ENCODE results near the gene GARS1. TPM values are rescaled to one million over a fixed set of nuclear protein-coding genes. Genes with fewer than 3 reads are reported as not detected.

Gene GARS1
- polyA plus RNA-seq, 3 donors: 46.0 to 68.4 (median 48.6) TPM

GRCh38 chr7:30682212-30683083, 87.8 kb downstream of the GARS1 start, which contains the start of gene CRHR2:
TSS of gene CRHR2 (minus strand) at chr7:30682456. CDS start at chr7:30682280, 176 bp downstream.
- H3K4me2 ChIP-seq (replicated peaks; ENCODE audit: extremely low read depth, low read length, poor library complexity, severe bottlenecking): peak within 1 kb of the TSS; percentile 64
- H3K79me2 ChIP-seq (ENCODE audit: insufficient read depth, low read length): no peaks in the 10 kb centered on the region
- H3K36me3 Mint-ChIP-seq: peaks cover 3% of the 10 kb centered on the region in 2 donors
- DNase-seq: no peak
- no peak for TF ChIP-seq CTCF (IDR thresholded peaks at IDR 0.05)
- peaks cover 34 to 68% of the 10 kb centered on the region in 2 donors for H3K27me3 ChIP-seq (ENCODE audit: control insufficient read depth in 2 of 2, insufficient read depth in 2 of 2, low read length in 2 of 2)
- intact Hi-C loops (cut with micrococcal nuclease): no loop called here
- H3K9me3 Mint-ChIP-seq: peaks cover 0 to 10% (median 1%) of the 10 kb centered on the region in 7 donors
- H3K27me3 Mint-ChIP-seq (ENCODE audit: low read depth in 3 of 3): peaks cover 55 to 68% (median 63%) of the 10 kb centered on the region in 3 donors
- peaks cover 10 to 15% of the 10 kb centered on the region in 2 donors for H3K4me1 ChIP-seq (ENCODE audit: control insufficient read depth in 1 of 2, insufficient read depth in 2 of 2, low read length in 2 of 2)
- peak within 1 kb of the TSS in 1 of 3 experiments; percentile 59 for H3K4me3 ChIP-seq (replicated peaks in 1 of 3; ENCODE audit: low read depth in 2 of 3, low read length in 3 of 3)
- H2AFZ ChIP-seq (ENCODE audit: insufficient read depth, low read depth, low read length, poor library complexity, severe bottlenecking): peak within 1 kb of the TSS; percentile 53
- peak within 1 kb of the TSS; percentile 68 to 90 for H3K4me3 Mint-ChIP-seq
- 3% methylated on average over 66 of the region's 67 CpGs for WGBS (ENCODE audit: insufficient coverage)
- H3K27ac Mint-ChIP-seq: no peak within 1 kb of the TSS
- no peaks in the 10 kb centered on the region for H4K20me1 ChIP-seq (ENCODE audit: insufficient read depth, low read length)
- H3K9ac ChIP-seq (ENCODE audit: insufficient read depth, low read length, poor library complexity, severe bottlenecking): peak within 1 kb of the TSS; percentile 15
- H3K27ac ChIP-seq (ENCODE audit: low read depth in 1 of 2, low read length in 2 of 2): no peak within 1 kb of the TSS
- H3K4me1 Mint-ChIP-seq: peaks cover 12% of the 10 kb centered on the region
- no peaks in the 10 kb centered on the region for H3K36me3 ChIP-seq (replicated peaks in 1 of 2; ENCODE audit: control insufficient read depth in 1 of 2, insufficient read depth in 2 of 2, low read length in 2 of 2)
- H3K9me3 ChIP-seq (replicated peaks in 1 of 2; ENCODE audit: control insufficient read depth in 1 of 2, insufficient read depth in 1 of 2, low read length in 2 of 2): peaks cover 0 to 17% of the 10 kb centered on the region in 2 donors

- H3K36me3 Mint-ChIP-seq: peaks cover 3% of the 10 kb centered on the region in 2 donors
- no peaks in the 10 kb centered on the region for H4K20me1 ChIP-seq (ENCODE audit: insufficient read depth, low read length)
- H3K27ac ChIP-seq (ENCODE audit: low read depth in 1 of 2, low read length in 2 of 2): no peak overlapping the region
- no peaks in the 10 kb centered on the region for H3K36me3 ChIP-seq (replicated peaks in 1 of 2; ENCODE audit: control insufficient read depth in 1 of 2, insufficient read depth in 2 of 2, low read length in 2 of 2)
- TF ChIP-seq CTCF (IDR thresholded peaks at IDR 0.05): no peak
- peak overlapping the region in 1 of 2 donors; percentile 39 for H3K4me3 Mint-ChIP-seq
- H3K9me3 ChIP-seq (replicated peaks in 1 of 2; ENCODE audit: control insufficient read depth in 1 of 2, insufficient read depth in 1 of 2, low read length in 2 of 2): peaks cover 0 to 17% of the 10 kb centered on the region in 2 donors
- no peak overlapping the region for H3K4me2 ChIP-seq (replicated peaks; ENCODE audit: extremely low read depth, low read length, poor library complexity, severe bottlenecking)
- no peak overlapping the region for H3K4me3 ChIP-seq (replicated peaks in 1 of 3; ENCODE audit: low read depth in 2 of 3, low read length in 3 of 3)
- no peak overlapping the region for H3K27ac Mint-ChIP-seq
- peaks cover 51 to 65% (median 63%) of the 10 kb centered on the region in 3 donors for H3K27me3 Mint-ChIP-seq (ENCODE audit: low read depth in 3 of 3)
- WGBS (ENCODE audit: insufficient coverage): 84% methylated on average over 3 of the region's 5 CpGs
- peaks cover 12% of the 10 kb centered on the region for H3K4me1 Mint-ChIP-seq
- no peak overlapping the region for H2AFZ ChIP-seq (ENCODE audit: insufficient read depth, low read depth, low read length, poor library complexity, severe bottlenecking)
- no peak for DNase-seq
- no peaks in the 10 kb centered on the region for H3K79me2 ChIP-seq (ENCODE audit: insufficient read depth, low read length)
- intact Hi-C loops (cut with micrococcal nuclease): no loop called here
- H3K4me1 ChIP-seq (ENCODE audit: control insufficient read depth in 1 of 2, insufficient read depth in 2 of 2, low read length in 2 of 2): peaks cover 10 to 15% of the 10 kb centered on the region in 2 donors
- no peak overlapping the region for H3K9ac ChIP-seq (ENCODE audit: insufficient read depth, low read length, poor library complexity, severe bottlenecking)
- H3K27me3 ChIP-seq (ENCODE audit: control insufficient read depth in 2 of 2, insufficient read depth in 2 of 2, low read length in 2 of 2): peaks cover 34 to 67% of the 10 kb centered on the region in 2 donors
- peaks cover 0 to 10% (median 1%) of the 10 kb centered on the region in 7 donors for H3K9me3 Mint-ChIP-seq
These were observed 88.6 kb downstream of the GARS1 start for GRCh38 chr7:30683306-30683705.

Other genes starting within 250 kb of the GARS1 start
- gene NOD1, start 116.1 kb upstream of the GARS1 start, polyA plus RNA-seq: 10 to 100 TPM in 1 of 3 donors, 1 to 10 TPM in 2; 2.8 to 15.0 (median 4.6) TPM
- 10 to 100 TPM in 2 of 3 donors, 1 to 10 TPM in 1; 7.6 to 18.1 (median 10.7) TPM for gene GGCT, start 90.0 kb upstream of the GARS1 start, polyA plus RNA-seq
- gene CRHR2, start 87.6 kb downstream of the GARS1 start, polyA plus RNA-seq: not detected
- gene INMT, start 157.3 kb downstream of the GARS1 start, polyA plus RNA-seq: not detected
- under 1 TPM in 2 of 3 donors, not detected in 1; 0.15 to 0.17 TPM for gene MINDY4, start 176.5 kb downstream of the GARS1 start, polyA plus RNA-seq

Measured in CD14-positive monocyte (primary cell).